ENCODE results near the gene DDX24.
"Not testable (repeated sequence)": the region's sequence is repeated elsewhere in the genome, so short reads cannot be mapped to it uniquely, and the experiment has no call there.

DDX24 gene

DNA sequence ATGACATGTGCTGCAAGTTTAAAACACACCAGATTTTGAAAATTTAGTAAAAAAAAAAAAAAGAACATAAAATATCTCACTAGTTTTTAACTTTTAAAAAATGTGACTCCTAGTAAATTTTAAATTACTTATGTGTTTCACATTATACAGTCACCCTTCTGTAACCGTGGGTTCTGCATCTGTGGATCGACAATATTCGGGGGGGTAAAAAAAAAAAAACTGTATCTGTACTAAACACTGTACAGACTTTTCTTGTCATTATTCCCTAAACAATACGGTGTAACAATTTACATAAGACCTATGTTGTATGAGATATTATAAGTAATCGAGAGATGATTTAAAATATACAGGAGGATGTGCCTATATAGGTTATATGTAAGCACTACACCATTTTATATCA lies 3.2 kb downstream of the DDX24 start:
- no peak for DNase-seq

DNA sequence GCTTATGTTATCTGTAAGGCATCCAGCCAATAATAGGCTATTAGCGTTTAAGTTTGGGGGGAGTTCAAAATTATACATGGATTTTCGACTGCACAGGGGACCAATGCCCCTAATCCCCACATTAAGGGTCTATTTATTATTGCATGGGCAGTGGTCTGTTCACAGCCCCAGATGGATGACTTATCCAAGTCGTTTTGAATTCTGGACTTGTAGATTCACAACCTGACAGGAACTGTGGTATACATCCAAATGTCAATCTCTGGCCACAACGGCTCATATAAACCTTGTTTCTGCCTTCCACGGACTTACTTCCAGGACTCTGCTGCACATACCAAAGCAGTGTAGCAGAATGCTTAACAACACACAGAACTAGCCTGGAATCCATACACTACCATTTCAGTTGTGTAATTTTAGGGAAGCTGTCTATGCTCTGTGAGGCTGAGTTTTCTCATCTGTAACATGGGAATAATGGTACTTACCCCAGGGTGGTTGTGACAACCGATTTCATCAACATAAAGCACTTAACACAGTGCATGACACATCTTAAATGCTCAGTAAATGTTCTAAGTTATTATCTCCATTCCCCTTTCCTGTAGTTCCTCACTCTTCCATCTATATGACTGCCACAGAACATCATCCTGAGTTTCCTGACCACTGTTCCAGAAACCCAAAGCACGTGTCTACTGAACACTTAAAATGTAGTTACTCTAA lies 3.7 kb downstream of the DDX24 start:
- no peak for DNase-seq

DNA sequence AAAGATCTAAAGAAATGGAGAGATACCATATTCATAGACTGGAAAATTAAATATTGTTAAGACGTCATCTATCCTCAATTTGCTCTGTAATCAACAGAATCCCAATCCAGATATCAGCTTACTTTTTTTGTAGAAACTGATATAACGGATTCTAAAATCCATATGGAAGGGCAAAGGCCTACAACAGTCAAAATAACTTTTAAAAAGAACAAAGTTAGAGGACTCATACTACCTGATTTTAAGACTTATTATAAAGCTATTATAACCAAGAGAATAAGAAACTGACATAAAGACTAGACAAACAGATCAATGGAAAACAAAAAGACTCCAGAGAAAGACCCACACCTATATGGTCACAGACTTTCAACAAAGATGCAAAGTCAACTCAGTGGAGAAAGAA lies 6.0 kb downstream of the DDX24 start:
- no peak for DNase-seq

DNA sequence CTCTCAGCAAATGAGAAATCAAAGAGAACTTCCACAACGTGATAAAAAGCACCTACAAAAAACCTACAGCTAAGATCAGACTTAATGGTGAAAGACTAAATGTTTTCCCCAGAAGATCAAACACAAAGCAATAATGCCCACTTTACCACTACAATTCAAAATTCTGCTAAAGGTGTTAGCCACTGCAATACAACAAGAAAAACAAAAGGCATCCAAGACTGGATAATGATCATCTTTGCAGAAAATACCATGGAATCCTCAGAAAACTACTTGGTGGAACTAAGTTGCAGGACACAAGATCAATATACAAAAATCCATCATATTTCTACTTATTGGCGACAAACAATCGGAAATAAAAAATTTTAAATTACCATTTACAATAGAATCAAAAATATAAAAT lies 6.5 kb downstream of the DDX24 start:
- DNase-seq = no peak

DNA sequence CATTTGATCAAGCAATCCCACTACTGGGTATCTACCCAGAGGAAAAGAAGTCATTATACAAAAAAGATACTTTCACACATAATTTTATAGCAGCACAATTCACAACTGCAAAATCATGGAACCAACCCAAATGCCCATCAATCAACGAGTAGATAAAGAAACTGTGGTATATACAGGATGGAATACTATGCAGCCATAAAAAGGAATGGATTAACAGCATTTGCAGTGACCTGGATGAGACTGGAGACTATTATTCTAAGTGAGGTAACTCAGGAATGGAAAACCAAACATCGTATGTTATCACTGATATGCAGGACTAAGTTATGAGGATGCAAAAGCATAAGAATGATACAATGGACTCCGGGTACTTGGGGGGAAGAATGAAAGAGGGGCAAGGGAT lies 8.9 kb downstream of the DDX24 start:
- not testable (repeated sequence) for DNase-seq

DNA sequence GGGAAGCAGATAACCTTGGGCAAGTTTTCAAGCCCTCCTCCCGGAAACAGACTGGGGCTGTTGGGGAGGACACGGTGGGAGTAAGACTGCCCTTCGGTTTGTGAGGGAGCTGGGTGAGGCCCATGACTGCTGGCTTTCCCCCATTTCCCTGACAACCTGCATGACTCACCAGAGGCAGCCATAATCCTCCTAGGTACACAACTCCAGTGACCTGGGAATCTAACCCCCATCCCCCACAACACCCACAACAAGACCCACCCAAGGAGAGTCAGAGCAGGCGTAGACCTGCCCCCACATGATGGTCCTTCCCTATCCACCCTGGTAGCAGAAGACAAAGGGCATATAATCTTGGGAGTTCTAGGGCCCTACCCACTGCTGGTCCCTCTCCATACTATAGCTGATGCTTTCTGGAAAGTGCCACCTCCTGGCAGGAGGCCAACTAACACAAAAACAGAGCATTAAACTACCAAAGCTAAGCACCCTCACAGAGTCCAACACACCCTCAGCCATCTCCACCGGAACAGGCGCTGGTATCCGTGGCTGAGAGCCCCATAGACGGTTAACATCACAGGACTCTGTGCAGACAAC lies 14.8 kb downstream of the DDX24 start:
- no peak for DNase-seq

DNA sequence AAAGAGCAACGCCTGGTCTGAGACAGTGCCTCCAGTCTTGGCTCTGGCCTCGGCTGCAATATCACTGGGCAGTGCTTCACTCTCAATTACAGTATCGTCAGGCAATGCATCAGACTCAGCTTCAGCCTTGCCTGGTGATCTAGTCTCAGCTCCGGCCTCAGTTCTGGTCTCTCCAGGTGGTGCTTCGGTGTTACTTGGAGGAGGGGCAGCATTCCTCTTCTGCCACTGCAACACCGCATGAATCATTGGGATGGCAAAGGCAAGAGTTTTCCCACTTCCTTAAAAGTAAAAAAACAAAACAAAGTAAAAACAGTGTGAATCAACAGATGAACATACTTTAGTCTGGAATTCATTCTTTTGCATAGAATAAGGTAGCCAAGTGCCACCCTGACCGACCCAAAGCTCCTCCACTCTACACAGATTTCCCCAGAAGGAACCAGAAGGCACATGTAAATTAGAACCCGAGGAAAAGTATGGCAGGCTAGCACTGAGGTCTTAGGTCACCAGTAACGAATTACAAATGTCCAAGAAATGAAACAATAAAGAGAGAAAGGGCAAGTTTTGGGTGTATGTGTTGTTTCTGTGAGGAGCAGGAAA lies 18.6 kb downstream of the DDX24 start:
- DNase-seq = no peak

DNA sequence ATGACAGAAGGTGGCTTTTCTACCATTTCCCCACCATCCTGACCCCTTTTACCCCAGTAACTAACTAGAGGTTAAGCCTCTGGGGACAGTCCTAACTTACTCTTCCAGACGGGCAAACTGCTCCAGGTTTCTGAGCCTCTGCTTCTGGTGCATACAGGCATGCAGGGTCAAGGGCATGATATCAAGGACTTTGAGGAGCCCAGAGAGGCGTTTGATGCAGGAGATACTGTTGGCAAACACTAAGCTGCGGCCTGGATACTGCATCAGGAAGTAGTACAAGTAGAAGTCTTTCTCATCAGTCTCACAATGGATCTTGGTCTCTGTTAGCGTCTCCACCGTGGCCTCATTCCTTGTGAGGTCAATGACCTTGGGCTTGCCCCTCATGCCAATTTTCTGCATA lies 21.0 kb downstream of the DDX24 start:
- DNase-seq = no peak

DNA sequence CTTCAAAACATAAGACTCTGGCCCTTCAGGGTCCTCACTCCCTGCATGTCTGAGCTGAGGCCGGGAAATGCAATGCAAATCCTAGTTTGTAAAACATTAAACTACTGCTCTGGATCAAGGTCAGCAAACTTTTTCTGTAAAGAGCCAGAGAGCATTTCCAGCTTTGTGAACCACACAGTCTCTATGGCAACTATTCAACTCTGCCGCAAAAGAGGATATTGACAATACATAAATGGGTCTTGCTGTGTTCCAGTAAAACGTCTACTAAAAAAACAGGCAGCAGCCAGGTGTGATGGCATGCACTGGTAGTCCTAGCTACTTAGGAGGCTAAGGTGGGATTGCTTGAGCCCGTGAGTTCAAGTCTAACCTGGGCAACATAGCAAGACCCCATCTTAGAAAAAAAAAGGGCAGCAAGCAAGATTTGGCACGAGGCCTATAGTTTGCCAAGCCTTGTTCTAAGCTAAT lies 22.3 kb downstream of the DDX24 start:
- peak; percentile 27 for DNase-seq

DNA sequence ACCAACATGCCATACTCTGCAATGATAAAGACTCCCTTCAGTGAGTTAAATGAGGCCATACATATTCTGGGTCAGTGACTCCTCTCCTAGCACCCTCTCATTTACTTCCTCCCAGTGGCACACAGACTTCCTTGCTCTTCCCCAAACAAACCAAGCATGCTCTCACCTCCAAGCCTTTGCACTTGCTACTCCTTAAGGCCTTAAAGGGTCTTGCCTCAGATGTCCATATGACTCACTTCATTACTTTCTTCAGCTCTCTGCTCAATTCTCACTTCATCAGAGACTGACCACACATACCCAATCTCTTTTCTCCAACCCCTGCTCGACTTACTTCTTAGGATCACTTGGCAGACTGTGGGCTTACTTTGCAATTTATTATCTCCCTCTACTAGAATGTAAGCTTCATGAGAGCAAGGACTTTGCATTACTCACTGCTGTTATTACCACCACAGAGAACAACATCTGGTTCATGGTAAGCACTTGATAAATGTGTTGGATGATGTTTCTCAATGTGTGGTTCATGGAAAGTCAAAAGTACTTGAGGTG lies 22.8 kb downstream of the DDX24 start:
- DNase-seq = no peak

DNA sequence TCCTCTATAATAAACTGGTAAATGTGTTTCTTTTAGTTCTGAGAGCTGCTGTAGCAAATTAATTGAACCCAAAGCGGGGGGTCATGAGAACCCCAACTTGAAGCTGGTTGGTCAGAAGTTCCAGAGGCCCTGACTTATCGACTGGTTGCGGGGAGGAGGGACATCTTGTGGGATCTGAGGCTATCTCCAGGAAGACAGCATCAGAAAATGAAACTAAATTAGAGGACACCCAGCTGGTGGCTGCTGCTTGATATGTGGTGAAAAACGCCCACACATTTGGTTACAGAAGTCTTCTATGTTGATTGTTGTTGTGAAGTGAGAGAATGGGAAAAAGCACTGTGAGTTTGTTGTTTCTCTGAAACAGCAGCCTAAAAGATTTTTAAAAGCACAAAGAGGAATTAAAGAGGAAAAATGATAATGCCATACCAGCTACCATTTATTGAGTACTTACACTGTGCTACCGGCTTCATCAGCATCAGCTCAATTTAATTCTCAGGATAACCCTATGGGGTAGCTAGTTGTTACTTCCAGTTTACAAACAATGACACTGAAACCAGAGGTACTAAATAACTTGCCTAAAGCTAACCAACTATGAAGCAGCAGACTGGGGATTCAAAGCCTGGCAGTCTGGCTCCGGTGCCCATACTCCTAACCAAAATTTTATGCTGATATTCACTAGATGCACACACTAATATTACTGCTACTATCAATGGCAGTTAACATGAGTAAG lies 24.3 kb downstream of the DDX24 start:
- peak; percentile 67 for DNase-seq

DNA sequence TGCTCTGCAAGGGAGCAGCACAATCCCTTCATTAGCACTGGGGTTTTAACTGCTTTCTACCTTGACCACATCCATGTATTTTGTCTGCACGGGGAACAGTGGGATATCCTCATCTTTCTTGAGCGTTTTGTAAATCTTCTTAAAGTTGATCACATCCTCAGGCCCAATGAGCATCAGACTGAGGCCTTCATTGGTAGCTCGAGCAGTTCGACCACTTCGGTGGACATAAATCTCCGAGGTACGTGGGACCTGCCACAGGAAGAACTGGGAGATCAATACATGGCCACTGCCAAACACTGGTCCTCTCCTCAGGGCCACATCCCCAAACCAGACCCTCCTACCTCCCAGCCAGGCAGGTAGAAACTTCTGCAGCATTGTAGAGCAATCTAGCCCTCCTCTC lies 26.1 kb downstream of the DDX24 start:
- peak; percentile 56 for DNase-seq

DNA sequence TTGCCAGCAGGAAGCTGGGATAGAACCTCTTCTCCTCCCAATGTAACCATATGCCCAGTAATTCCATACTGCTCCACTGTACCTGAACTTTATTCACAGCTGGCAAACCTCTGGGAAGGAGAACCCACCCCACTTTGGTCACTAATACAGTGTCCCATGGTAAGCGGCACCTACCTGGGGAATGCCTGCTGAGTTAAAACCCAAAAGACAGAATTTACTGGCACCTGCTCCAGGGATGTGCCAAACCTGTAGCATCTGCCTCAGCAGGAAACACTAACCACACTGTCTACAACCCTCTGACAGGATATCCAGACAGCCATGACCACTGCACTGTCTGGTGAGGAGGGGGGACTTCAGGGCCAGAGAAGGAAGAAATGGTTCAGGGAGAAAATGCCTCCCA lies 26.6 kb downstream of the DDX24 start:
- peak; percentile 22 for DNase-seq

DNA sequence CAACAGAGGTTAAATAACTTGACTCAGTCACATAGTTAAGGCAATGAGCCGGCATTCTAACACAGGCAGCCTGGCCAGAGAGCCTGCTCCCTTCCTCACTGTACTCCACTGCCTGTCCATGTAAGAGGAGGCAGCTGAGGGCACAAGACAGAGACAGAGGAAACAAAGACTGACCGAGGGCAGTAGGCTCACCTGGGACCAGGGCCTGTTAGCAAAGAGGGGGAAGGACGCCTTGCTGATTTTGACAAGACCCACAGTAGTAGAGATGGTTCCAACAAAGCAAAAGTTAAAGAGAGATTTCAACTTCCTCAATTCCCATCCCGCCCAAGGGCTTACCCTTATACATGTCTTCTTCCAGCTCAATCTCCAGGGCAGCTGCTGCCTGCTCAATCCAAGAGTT lies 28.3 kb downstream of the DDX24 start:
- DNase-seq = peak; percentile 13

DNA sequence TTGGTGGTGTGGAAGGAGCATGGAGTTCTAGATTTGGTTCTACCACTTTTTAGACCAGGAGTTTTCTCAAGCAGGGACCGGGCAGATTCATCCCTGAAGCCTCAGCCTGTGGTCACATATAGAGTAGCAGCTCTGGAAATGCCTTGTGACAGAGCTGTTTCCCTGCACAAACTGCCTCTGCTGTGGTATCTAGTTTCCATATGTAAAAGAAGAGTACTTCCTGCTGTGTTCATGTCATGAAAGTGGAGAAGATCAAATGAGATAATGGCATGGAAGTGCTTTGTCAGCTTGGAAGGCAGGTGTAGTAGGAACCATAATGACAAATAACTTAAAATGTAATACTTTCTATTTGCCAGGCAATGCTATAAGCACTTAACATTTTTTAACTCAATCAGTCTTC lies 28.8 kb downstream of the DDX24 start:
- no peak for DNase-seq

DNA sequence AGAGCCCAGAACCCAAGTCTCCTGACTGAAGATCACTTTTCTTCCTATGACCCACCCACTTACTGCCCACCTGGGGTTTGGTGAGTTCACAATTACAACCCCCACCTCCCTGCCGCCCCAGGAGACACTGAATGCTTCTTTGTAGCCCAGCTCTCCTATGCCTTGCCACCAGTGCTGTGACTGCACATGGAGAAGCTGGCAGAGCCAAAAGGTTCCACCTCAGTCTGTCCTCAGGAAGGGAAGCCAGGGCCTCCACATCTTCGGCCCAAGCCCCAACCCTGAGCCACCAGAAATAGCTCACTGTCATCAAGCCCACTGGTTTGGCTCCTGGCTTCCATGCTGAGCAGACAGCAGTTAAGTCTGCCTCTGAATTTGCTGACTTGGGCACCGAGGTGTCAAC lies 29.2 kb downstream of the DDX24 start:
- peak; percentile 57 for DNase-seq

DNA sequence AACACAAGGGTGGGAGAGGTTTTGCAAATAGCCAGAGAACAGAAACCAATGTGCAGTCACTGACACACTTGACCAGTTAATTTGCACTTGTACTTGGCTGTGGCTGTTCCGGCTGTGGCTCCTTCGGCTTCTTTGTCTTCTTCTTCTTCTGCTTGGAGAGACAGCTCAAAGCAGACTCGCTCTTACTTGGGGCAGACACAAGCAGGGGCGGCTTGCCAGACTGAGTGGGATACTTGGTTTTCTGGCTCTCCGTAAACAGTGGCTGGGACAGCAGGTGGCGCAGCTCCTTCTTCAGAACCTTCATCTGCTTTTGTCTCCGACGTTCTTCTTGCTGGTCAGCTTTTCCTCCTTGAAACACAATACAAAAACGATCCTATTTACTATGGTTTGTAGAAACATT lies 29.9 kb downstream of the DDX24 start:
- DNase-seq = peak; percentile 50

DNA sequence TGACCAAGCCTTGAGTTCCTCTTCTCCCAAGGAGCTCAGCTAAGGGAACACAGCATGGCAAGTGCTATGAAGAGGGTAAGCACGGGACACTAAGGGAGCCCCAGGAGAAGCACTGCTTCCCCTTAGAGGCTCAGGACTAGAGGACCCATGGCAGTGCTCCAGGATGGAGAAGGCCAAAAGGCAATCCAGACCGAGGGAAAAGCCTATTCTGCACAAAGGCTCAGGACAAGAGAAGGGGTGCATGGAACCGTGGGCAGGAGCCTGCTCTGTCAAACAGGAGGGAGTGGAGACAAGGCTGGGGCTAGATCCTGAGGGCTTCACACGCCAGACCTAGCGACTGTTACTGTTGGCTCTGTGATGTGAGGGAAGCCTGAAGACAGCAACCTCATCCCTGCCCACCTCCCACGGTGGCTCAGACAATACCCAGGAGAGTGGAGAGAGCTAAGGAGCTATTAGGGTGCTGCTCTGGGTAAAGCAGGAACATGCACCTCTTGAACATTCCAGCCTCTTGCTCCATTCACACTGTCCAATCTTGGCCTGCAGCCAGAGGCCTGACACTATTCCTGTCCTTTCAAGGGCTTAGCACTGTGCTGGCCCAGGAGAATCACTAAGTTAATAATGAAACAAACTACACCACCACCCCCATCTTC lies 30.6 kb downstream of the DDX24 start:
- peak; percentile 55 for DNase-seq

DNA sequence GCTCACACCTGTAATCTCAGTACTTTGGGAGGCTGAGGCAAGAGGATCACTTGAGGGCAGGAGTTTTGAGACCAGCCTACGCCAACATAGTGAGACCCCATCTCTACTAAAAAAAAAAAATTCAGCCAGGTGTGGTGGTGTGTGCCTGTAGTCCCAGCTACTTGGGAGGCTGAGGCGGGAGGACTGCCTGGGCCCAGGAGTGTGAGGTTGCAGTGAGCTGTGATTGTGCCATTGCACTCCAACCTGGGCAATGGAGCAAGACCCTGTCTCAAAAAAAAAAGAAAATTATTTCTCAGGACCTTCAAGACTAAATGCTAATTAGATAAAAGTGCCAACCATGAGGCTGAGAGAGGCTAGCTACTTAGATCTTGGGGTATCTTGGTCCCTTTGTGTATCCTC lies 31.4 kb downstream of the DDX24 start:
- DNase-seq = peak; percentile 48

DNA sequence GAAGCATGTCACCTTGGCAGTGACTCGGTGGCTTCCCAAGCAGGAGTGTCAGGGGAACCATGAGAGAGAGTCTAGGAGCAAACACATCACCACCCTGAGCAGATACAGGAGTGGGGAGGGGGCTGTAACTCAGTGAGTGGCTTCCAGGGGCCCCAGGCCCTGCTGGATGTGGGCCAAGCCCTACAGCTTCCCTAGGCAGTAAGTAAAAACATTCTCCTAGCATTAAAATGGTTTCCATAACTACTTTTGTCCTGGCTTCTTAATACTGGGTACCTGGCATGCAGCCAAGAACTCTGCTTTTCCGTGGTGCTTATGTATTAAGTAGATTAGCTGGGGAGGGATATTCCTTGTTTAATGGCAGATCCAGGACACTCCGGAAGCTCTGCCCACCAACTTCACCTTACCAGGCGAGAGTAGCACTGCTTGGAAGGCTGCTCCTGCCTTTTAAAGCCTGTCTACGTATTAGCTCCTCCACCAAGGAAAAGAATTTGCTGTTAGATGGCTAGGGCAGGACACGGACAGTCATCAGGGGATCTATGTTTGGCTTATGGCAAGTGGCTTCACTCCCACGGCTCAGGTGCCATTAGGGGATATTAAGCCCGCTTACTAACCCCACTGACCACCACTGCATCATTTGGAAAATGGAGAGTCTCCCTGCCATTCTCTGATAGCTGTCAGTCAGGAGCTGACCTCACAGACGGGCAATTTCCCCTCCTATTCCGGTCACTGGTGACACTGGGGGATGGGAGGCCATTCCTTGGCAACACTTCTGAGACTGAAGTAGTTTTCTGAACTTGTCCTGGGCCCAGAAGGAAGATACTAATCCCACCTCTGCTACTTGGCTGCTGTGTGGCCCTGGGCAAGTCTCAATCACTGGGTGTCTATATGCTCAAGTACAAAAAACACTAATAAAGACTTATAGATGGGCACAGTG lies 32.0 kb downstream of the DDX24 start:
- DNase-seq = peak; percentile 53

DNA sequence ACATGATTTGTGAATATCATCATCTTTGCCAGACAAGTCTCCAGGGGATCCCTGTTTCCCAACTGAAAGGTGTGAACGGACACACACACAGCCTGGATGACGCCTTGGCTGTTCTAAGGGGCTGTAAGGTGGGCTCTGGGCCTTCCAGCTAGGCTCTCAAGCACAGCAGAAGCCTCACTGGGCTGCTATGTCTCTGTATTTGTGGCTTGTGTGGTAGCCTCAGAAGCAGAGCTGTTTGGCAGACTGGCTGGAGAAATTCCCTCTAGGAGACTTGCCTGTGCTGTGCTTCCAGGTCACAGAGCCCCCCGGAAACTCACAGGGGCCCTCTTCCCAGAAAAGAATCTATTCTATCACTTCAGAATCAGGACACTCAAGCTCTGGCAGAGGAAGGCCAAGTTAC lies 33.4 kb downstream of the DDX24 start:
- peak; percentile 60 for DNase-seq

Measured in activated effector memory CD4-positive, alpha-beta T cell treated with anti-CD3 and anti-CD28 coated beads, Interleukin-2, amount 50 U/mL, for 16 hours (primary cell).